MM.1S (cell line): ENCODE results near the gene MBD5.

Source experiments
- DNase-seq: peaks from one replicate; pipeline ENCODE4 v3.0.0-alpha.2; 2015
- H2AFZ ChIP-seq: fragments of 300-600 bp; sonication (generic); 2 replicates; pipeline ENCODE4 v1.6.0; 2016; ENCODE audit warnings: antibody characterized with exemption, low read length
- H3F3A ChIP-seq: fragments of 300-600 bp; sonication (generic); 2 replicates; pipeline ENCODE4 v1.6.1; 2016; ENCODE audit warnings: mild to moderate bottlenecking, antibody characterized with exemption, low read length, moderate library complexity, mixed read lengths; ENCODE audit not compliant: insufficient read depth
- H3K27ac ChIP-seq: fragments of 300-600 bp; sonication (generic); 2 replicates; pipeline ENCODE4 v1.5.1; 2016; ENCODE audit warnings: mild to moderate bottlenecking, low read length
- H3K27me3 ChIP-seq: fragments of 300-600 bp; sonication (generic); replicated peaks from 2 replicates; pipeline ENCODE4 v1.6.0; 2016; ENCODE audit warnings: low read length; ENCODE audit not compliant: insufficient read depth
- H3K36me3 ChIP-seq: fragments of 300-600 bp; sonication (generic); replicated peaks from 2 replicates; pipeline ENCODE4 v1.6.1; 2016; ENCODE audit warnings: mild to moderate bottlenecking, low read length, mixed read lengths; ENCODE audit not compliant: insufficient read depth
- H3K4me1 ChIP-seq: fragments of 300-600 bp; sonication (generic); 2 replicates; pipeline ENCODE4 v1.6.1; 2016; ENCODE audit warnings: low read length, mixed read lengths
- H3K4me2 ChIP-seq: fragments of 300-600 bp; sonication (generic); 2 replicates; pipeline ENCODE4 v1.6.0; 2016; ENCODE audit warnings: low read depth, low read length
- H3K4me3 ChIP-seq: fragments of 300-600 bp; sonication (generic); 2 replicates; pipeline ENCODE4 v1.5.1; 2016; ENCODE audit warnings: low read length, mixed read lengths
- H3K79me2 ChIP-seq: fragments of 300-600 bp; sonication (generic); 2 replicates; pipeline ENCODE4 v1.6.1; 2016; ENCODE audit warnings: mixed run types, low read length, mixed read lengths
- H3K9ac ChIP-seq: fragments of 300-600 bp; sonication (generic); 2 replicates; pipeline ENCODE4 v1.6.1; 2016; ENCODE audit warnings: low read length, mixed read lengths
- H3K9me2 ChIP-seq: fragments of 300-600 bp; sonication (generic); replicated peaks from 2 replicates; pipeline ENCODE4 v1.6.1; 2016; ENCODE audit warnings: mild to moderate bottlenecking, low read length, mixed read lengths; ENCODE audit not compliant: insufficient read depth
- H3K9me3 ChIP-seq: fragments of 300-600 bp; sonication (generic); replicated peaks from 2 replicates; pipeline ENCODE4 v1.6.1; 2016; ENCODE audit warnings: mild to moderate bottlenecking, low read length, mixed read lengths; ENCODE audit not compliant: insufficient read depth
- H4K20me1 ChIP-seq: fragments of 300-600 bp; sonication (generic); 2 replicates; pipeline ENCODE4 v1.6.1; 2016; ENCODE audit warnings: mild to moderate bottlenecking, low read length, moderate library complexity, mixed read lengths; ENCODE audit not compliant: insufficient read depth
- EZH2 ChIP-seq: fragments of 300-600 bp; sonication (generic); optimal IDR thresholded peaks from 2 replicates; pipeline ENCODE3; 2017; ENCODE audit warnings: low read depth, mild to moderate bottlenecking, antibody characterized with exemption, low read length, mixed read lengths
- EZH2phosphoT487 ChIP-seq: fragments of 300-600 bp; sonication (generic); IDR thresholded peaks from 2 replicates; pipeline ENCODE4 v1.6.1; 2018; ENCODE audit warnings: antibody characterized with exemption, low read length
- TF ChIP-seq, protein P1 (sequence below): fragments of 300-600 bp; sonication (generic); IDR thresholded peaks from 2 replicates; pipeline ENCODE4 v1.5.1; 2016; ENCODE audit warnings: antibody characterized with exemption, low read length, mixed read lengths

The MBD5 gene

DNA sequence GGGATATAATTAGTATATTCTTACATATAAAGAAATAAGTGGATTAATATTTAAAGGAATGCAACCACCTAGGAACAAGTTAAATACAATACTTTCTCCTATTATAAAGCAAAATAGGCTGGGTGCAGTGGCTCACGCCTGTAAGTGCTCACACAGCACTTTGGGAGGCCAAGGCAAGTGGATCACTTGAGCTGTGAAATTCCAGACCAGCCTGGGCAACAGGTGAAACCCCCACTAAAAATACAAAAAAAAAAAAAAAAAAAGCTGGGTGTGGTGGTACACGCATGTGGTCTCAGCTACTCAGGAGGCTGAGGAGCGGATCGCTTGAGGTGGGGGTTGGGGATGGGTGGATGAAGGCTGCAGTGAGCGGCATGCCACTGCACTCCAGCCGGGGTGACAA, 337.5 kb downstream of the MBD5 start:
- no peak for DNase-seq
- TF ChIP-seq, protein P1, sequence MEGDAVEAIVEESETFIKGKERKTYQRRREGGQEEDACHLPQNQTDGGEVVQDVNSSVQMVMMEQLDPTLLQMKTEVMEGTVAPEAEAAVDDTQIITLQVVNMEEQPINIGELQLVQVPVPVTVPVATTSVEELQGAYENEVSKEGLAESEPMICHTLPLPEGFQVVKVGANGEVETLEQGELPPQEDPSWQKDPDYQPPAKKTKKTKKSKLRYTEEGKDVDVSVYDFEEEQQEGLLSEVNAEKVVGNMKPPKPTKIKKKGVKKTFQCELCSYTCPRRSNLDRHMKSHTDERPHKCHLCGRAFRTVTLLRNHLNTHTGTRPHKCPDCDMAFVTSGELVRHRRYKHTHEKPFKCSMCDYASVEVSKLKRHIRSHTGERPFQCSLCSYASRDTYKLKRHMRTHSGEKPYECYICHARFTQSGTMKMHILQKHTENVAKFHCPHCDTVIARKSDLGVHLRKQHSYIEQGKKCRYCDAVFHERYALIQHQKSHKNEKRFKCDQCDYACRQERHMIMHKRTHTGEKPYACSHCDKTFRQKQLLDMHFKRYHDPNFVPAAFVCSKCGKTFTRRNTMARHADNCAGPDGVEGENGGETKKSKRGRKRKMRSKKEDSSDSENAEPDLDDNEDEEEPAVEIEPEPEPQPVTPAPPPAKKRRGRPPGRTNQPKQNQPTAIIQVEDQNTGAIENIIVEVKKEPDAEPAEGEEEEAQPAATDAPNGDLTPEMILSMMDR, result no peak
- TF ChIP-seq EZH2phosphoT487, result no peak
- no peak for TF ChIP-seq EZH2

DNA sequence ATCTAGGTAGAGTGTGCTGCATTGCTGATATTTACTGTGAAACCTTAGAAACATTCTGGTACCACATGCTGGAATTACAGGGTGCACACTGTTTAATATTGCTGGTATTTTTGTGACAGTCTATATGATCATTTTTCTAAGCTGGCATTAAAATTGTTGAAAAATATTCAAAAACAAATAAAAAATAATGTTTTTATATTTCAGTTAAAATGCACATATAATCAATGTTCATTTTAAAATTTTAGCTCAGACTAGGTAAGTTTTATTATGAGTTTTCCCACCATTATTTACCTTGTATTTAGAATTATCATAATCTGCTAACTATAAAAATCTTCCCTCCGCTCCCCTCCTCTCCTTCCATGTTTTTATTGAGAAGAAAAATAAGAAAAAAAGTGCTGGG, 339.8 kb downstream of the MBD5 start:
- Histone ChIP-seq H3K9ac (no peak overlapping the region), H4K20me1 (no peaks in the 10 kb centered on the region), H3K79me2 (no peaks in the 10 kb centered on the region), H2AFZ (no peak overlapping the region), H3K4me1 (no peaks in the 10 kb centered on the region), H3K27ac (no peak overlapping the region), H3K4me2 (no peak overlapping the region), H3K27me3 (no peaks in the 10 kb centered on the region), H3K4me3 (no peak overlapping the region), H3K9me3 (no peaks in the 10 kb centered on the region), H3K9me2 (no peaks in the 10 kb centered on the region), H3K36me3 (no peaks in the 10 kb centered on the region), H3F3A (no peaks in the 10 kb centered on the region)
- TF ChIP-seq EZH2 (no peak), EZH2phosphoT487 (no peak)
- no peak for DNase-seq

More for the DNA sequence above, 337.5 kb downstream of the MBD5 start:
- Histone ChIP-seq H3K4me2 (no peak overlapping the region), H3K9me3 (no peaks in the 10 kb centered on the region), H3K36me3 (no peaks in the 10 kb centered on the region), H3K4me3 (no peak overlapping the region), H3K27ac (no peak overlapping the region), H3K9ac (no peak overlapping the region), H3K9me2 (no peaks in the 10 kb centered on the region), H4K20me1 (no peaks in the 10 kb centered on the region), H3F3A (no peaks in the 10 kb centered on the region), H3K79me2 (no peaks in the 10 kb centered on the region), H2AFZ (no peak overlapping the region), H3K4me1 (no peaks in the 10 kb centered on the region), H3K27me3 (no peaks in the 10 kb centered on the region)

- Histone ChIP-seq H3K27ac (no peak overlapping the region), H3K9me3 (no peaks in the 10 kb centered on the region), H3K36me3 (no peaks in the 10 kb centered on the region), H3K9ac (no peak overlapping the region), H2AFZ (no peak overlapping the region), H4K20me1 (no peaks in the 10 kb centered on the region), H3K4me2 (no peak overlapping the region), H3K4me3 (no peak overlapping the region), H3K79me2 (no peaks in the 10 kb centered on the region), H3K9me2 (no peaks in the 10 kb centered on the region), H3F3A (no peaks in the 10 kb centered on the region), H3K27me3 (no peaks in the 10 kb centered on the region), H3K4me1 (no peaks in the 10 kb centered on the region)
- no peak for DNase-seq
- TF ChIP-seq EZH2phosphoT487, result no peak
- no peak for TF ChIP-seq EZH2
- TF ChIP-seq, protein P1, result no peak
Observed at GRCh38 chr2:148362144-148362796, 341.4 kb downstream of the MBD5 start.

GRCh38 chr2:148375214-148375613, 354.3 kb downstream of the MBD5 start:
- H3K9me2 ChIP-seq, result no peaks in the 10 kb centered on the region
- TF ChIP-seq EZH2phosphoT487, result no peak
- TF ChIP-seq EZH2, result no peak
- TF ChIP-seq, protein P1, result no peak
- no peaks in the 10 kb centered on the region for H3K4me1 ChIP-seq
- no peaks in the 10 kb centered on the region for H3F3A ChIP-seq
- H3K4me2 ChIP-seq, result no peak overlapping the region
- no peak overlapping the region for H2AFZ ChIP-seq
- no peak overlapping the region for H3K4me3 ChIP-seq
- H4K20me1 ChIP-seq, result no peaks in the 10 kb centered on the region
- H3K27me3 ChIP-seq, result no peaks in the 10 kb centered on the region
- H3K79me2 ChIP-seq, result no peaks in the 10 kb centered on the region
- no peak overlapping the region for H3K27ac ChIP-seq
- no peak overlapping the region for H3K9ac ChIP-seq
- no peak for DNase-seq
- no peaks in the 10 kb centered on the region for H3K36me3 ChIP-seq
- no peaks in the 10 kb centered on the region for H3K9me3 ChIP-seq
